NCI-H2081 (cell line): ENCODE measurements around the gene ELOVL2.
"Not testable (repeated sequence)": the region's sequence is repeated elsewhere in the genome, so short reads cannot be mapped to it uniquely, and the experiment has no call there.

ENCODE experiments used
- DNase-seq, 2 experiments: peaks; one replicate each; lab custom pipeline; 2025; lab: John Stamatoyannopoulos, UW

ELOVL2 gene

GRCh38 chr6:11043961-11044711, at the start of gene ELOVL2:
Gene ELOVL2 (minus strand): TSS chr6:11044305. CDS start chr6:11044230, 75 bp downstream.
- peak; percentile 54 to 70 for DNase-seq

- no peak for DNase-seq
Observed at GRCh38 chr6:11093376-11093625, 49.2 kb upstream of the ELOVL2 start.

GRCh38 chr6:11092668-11093375, 48.7 kb upstream of the ELOVL2 start:
- DNase-seq: peak; percentile 13 to 71

GRCh38 chr6:11091141-11091540, 47.0 kb upstream of the ELOVL2 start:
- not testable (repeated sequence) for DNase-seq

GRCh38 chr6:11089695-11090094, 45.6 kb upstream of the ELOVL2 start:
- DNase-seq: no peak

GRCh38 chr6:11087141-11087812, 43.2 kb upstream of the ELOVL2 start:
- not testable (repeated sequence) for DNase-seq

- no peak for DNase-seq
Observed at GRCh38 chr6:11085758-11086435, 41.8 kb upstream of the ELOVL2 start.

GRCh38 chr6:11083956-11084355, 39.9 kb upstream of the ELOVL2 start:
- DNase-seq: no peak

- no peak for DNase-seq
Observed at GRCh38 chr6:11083491-11083890, 39.4 kb upstream of the ELOVL2 start.

GRCh38 chr6:11080296-11080695, 36.2 kb upstream of the ELOVL2 start:
- DNase-seq: no peak

GRCh38 chr6:11078266-11078665, 34.2 kb upstream of the ELOVL2 start:
- DNase-seq: no peak

- DNase-seq: no peak
Observed at GRCh38 chr6:11076540-11076939, 32.4 kb upstream of the ELOVL2 start.

- no peak for DNase-seq
Observed at GRCh38 chr6:11072101-11072500, 28.0 kb upstream of the ELOVL2 start.

- DNase-seq: no peak
Observed at GRCh38 chr6:11069760-11070159, 25.7 kb upstream of the ELOVL2 start.

- DNase-seq: peak in 1 of 2 experiments; percentile 63
Observed at GRCh38 chr6:11067348-11067747, 23.2 kb upstream of the ELOVL2 start.

GRCh38 chr6:11066505-11067347, 22.6 kb upstream of the ELOVL2 start:
- no peak for DNase-seq

GRCh38 chr6:11065436-11066202, 21.5 kb upstream of the ELOVL2 start:
- no peak for DNase-seq

GRCh38 chr6:11064836-11065235, 20.7 kb upstream of the ELOVL2 start:
- DNase-seq: no peak

GRCh38 chr6:11062715-11063114, 18.6 kb upstream of the ELOVL2 start:
- DNase-seq: no peak

GRCh38 chr6:11062083-11062482, 18.0 kb upstream of the ELOVL2 start:
- DNase-seq: no peak

- DNase-seq: no peak
Observed at GRCh38 chr6:11058406-11058805, 14.3 kb upstream of the ELOVL2 start.
